PC-9 (cell line): ENCODE measurements around the gene APBB3. TPM values are rescaled to one million over a fixed set of nuclear protein-coding genes. Genes with fewer than 3 reads are reported as not detected.

Experiments
- BruUV-seq: library from RNA; stranded (reverse); fragments of 400-500 nt; replicated peaks from 2 replicates; lab custom pipeline; 2021; lab: Mats Ljungman, UMichigan
- CTCF ChIA-PET: fragments of 300-600 bp; sonication (Branson Sonifier 250); formaldehyde crosslinking; loops from one replicate; lab custom pipeline; 2022; ENCODE audit warnings: antibody characterized with exemption; lab: Charles Lee
- POLR2A ChIA-PET: fragments of 300-600 bp; sonication (Branson Sonifier 250); formaldehyde crosslinking; loops from one replicate; lab custom pipeline; 2022; ENCODE audit warnings: antibody characterized with exemption; ENCODE audit not compliant: unreplicated experiment; lab: Charles Lee
- DNase-seq, 2 experiments: peaks; one replicate each; pipeline versions ENCODE4 v3.0.0 to v3.0.0-alpha.2; 2015 to 2022; ENCODE audit warnings: mixed read lengths in 1 of 2
- H2AFZ ChIP-seq: fragments of 200-600 bp; sonication (generic); 2 replicates; pipeline ENCODE4 v1.8.1; 2017; ENCODE audit warnings: antibody characterized with exemption
- H3F3A ChIP-seq: fragments of 200-600 bp; sonication (generic); 2 replicates; pipeline ENCODE4 v1.8.1; 2017; ENCODE audit warnings: antibody characterized with exemption, mild to moderate bottlenecking, low read depth; ENCODE audit not compliant: insufficient read depth
- H3K27ac ChIP-seq: fragments of 200-600 bp; sonication (generic); 2 replicates; pipeline ENCODE4 v1.6.1; 2016; ENCODE audit warnings: mixed run types
- H3K27me3 ChIP-seq: fragments of 200-600 bp; sonication (generic); 2 replicates; pipeline ENCODE4 v1.6.1; 2016; ENCODE audit warnings: low read depth, mixed run types; ENCODE audit not compliant: insufficient read depth
- H3K36me3 ChIP-seq: fragments of 200-600 bp; sonication (generic); 2 replicates; pipeline ENCODE4 v1.6.1; 2016; ENCODE audit warnings: low read depth, mixed run types
- H3K4me1 ChIP-seq: fragments of 200-600 bp; sonication (generic); replicated peaks from 2 replicates; pipeline ENCODE4 v1.6.1; 2016; ENCODE audit warnings: mixed run types; ENCODE audit not compliant: insufficient read depth
- H3K4me2 ChIP-seq: fragments of 200-600 bp; sonication (generic); 2 replicates; pipeline ENCODE4 v1.6.1; 2017; ENCODE audit warnings: mixed run types
- H3K4me3 ChIP-seq: fragments of 200-600 bp; sonication (generic); 2 replicates; pipeline ENCODE4 v1.6.1; 2016; ENCODE audit warnings: mixed run types
- H3K79me2 ChIP-seq: fragments of 200-600 bp; sonication (generic); 2 replicates; pipeline ENCODE4 v1.6.1; 2017; ENCODE audit warnings: low read depth, mixed run types
- H3K9me2 ChIP-seq: fragments of 200-600 bp; sonication (generic); 2 replicates; pipeline ENCODE4 v1.8.1; 2017; ENCODE audit warnings: mild to moderate bottlenecking; ENCODE audit not compliant: insufficient read depth
- H3K9me3 ChIP-seq: fragments of 200-600 bp; sonication (generic); 2 replicates; pipeline ENCODE4 v1.8.1; 2016; ENCODE audit warnings: low read depth; ENCODE audit not compliant: insufficient read depth
- H4K20me1 ChIP-seq: fragments of 200-600 bp; sonication (generic); 2 replicates; pipeline ENCODE4 v1.8.1; 2017; ENCODE audit not compliant: insufficient read depth
- EZH2 ChIP-seq: fragments of 200-600 bp; sonication (generic); IDR thresholded peaks from 2 replicates; pipeline ENCODE4 v1.8.0; 2017; ENCODE audit warnings: antibody characterized with exemption, low read depth
- intact Hi-C: fragments of 100-400 bp; cut with micrococcal nuclease; formaldehyde crosslinking; loops from one replicate; pipeline ENCODE4 v1.10.0; 2022; ENCODE audit not compliant: unreplicated experiment
- total RNA-seq: library from RNA; stranded (reverse); gene quantifications from 2 replicates; pipeline ENCODE4 v1.2.3, GENCODE V29; 2021
- TF ChIP-seq, protein P1 (sequence below): fragments of 200-600 bp; sonication (generic); conservative IDR thresholded peaks from 2 replicates; pipeline ENCODE4 v1.6.1; 2017; ENCODE audit warnings: mixed run types, antibody characterized with exemption, mild to moderate bottlenecking, moderate library complexity

Gene APBB3
- total RNA-seq, 1 experiment from 2014 or later = 26.0 TPM

DNA sequence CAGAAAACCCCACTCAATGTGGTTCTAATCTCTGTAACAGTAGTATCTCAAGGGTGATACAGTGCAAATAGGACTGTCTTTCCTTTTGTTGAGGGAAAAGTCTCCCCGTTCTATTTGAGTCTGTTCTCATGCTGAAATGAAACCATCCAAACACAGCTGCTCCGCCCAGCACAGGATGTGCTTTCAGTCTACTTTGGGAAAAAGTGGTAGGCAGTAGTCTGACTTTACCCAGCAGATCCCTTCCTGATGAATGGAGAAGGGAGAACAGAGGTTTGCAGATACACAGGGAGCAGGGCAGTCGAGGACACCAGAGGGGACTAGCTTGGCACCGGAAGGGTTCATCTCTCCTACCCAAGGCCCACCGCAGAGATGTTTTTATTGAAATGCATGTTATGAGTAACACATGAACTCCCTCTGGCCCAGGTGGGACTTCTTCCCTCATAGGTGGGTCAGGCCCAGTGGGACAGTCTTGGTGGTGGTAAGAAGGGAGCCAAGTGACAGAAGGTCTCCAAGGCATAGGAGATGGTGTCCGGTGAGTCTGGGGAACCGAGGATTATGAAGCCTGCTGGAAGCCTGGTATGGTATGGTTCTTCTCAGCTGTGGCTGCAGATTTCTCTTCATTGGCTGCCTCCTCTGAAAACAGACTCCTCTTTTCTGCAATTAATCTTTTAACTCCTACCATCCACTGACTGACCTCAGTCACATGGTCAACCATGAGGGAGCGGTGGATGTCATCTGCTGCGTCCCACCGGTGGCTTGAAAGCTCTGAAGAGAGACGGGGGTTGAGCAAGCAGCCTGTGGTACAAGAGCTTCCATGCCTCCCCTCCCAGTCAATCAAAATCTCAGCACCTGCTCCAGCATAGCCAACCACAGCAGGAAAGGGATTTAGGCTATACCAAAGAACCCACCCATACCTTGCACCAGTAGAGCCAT, 14.0 kb downstream of the APBB3 start:
- no TSS peak for BruUV-seq
- no peak for DNase-seq
- Histone ChIP-seq H3K4me3 (no peak overlapping the region), H3K27me3 (no peaks in the 10 kb centered on the region), H3K9me3 (no peaks in the 10 kb centered on the region), H3K79me2 (peaks cover 12% of the 10 kb centered on the region), H2AFZ (no peak overlapping the region), H4K20me1 (peaks cover 4% of the 10 kb centered on the region; the same call in 1 of the 2 replicates), H3K4me2 (no peak overlapping the region), H3K36me3 (no peaks in the 10 kb centered on the region), H3K4me1 (0 out of 2 replicates have a peak, but pooled peaks cover under 1% of the 10 kb centered on the region), H3K9me2 (no peaks in the 10 kb centered on the region), H3K27ac (no peak overlapping the region), H3F3A (peaks cover 33% of the 10 kb centered on the region; the same call in 1 of the 2 replicates)
- intact Hi-C loops = no loop called here
- TF ChIP-seq, protein P1, sequence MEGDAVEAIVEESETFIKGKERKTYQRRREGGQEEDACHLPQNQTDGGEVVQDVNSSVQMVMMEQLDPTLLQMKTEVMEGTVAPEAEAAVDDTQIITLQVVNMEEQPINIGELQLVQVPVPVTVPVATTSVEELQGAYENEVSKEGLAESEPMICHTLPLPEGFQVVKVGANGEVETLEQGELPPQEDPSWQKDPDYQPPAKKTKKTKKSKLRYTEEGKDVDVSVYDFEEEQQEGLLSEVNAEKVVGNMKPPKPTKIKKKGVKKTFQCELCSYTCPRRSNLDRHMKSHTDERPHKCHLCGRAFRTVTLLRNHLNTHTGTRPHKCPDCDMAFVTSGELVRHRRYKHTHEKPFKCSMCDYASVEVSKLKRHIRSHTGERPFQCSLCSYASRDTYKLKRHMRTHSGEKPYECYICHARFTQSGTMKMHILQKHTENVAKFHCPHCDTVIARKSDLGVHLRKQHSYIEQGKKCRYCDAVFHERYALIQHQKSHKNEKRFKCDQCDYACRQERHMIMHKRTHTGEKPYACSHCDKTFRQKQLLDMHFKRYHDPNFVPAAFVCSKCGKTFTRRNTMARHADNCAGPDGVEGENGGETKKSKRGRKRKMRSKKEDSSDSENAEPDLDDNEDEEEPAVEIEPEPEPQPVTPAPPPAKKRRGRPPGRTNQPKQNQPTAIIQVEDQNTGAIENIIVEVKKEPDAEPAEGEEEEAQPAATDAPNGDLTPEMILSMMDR = no peak
- no peak for TF ChIP-seq EZH2
- ChIA-PET POLR2A (interaction anchor here (0.7 kb wide), 1 partner anchor 97 kb away, joined by 3 read pairs; the partner anchor contains the start of gene IK), CTCF (no interaction called here)

GRCh38 chr5:140549237-140550144, 14.9 kb downstream of the APBB3 start:
- no peaks in the 10 kb centered on the region for H3K4me1 ChIP-seq
- peak; percentile 31 to 61 for DNase-seq
- TF ChIP-seq, protein P1 = no peak
- no peak for TF ChIP-seq EZH2
- no TSS peak for BruUV-seq
- POLR2A ChIA-PET = interaction anchor here (0.7 kb wide), 1 partner anchor 98 kb away, joined by 3 read pairs; the partner anchor contains the start of gene IK
- H3K4me2 ChIP-seq = no peak overlapping the region
- CTCF ChIA-PET = no interaction called here
- H2AFZ ChIP-seq = no peak overlapping the region
- H3K4me3 ChIP-seq = no peak overlapping the region
- H3K9me3 ChIP-seq = no peaks in the 10 kb centered on the region
- peaks cover 6% of the 10 kb centered on the region; the same call in 1 of the 2 replicates for H3K36me3 ChIP-seq
- no peaks in the 10 kb centered on the region for H3K9me2 ChIP-seq
- intact Hi-C loops = no loop called here
- H3K27ac ChIP-seq = peak overlapping the region; percentile 38; the same call in 1 of the 2 replicates
- H3K27me3 ChIP-seq = no peaks in the 10 kb centered on the region
- peaks cover 4% of the 10 kb centered on the region; the same call in 1 of the 2 replicates for H4K20me1 ChIP-seq
- H3K79me2 ChIP-seq = 0 out of 2 replicates have a peak, but pooled peaks cover 5% of the 10 kb centered on the region
- peaks cover 33% of the 10 kb centered on the region; the same call in 1 of the 2 replicates for H3F3A ChIP-seq

DNA sequence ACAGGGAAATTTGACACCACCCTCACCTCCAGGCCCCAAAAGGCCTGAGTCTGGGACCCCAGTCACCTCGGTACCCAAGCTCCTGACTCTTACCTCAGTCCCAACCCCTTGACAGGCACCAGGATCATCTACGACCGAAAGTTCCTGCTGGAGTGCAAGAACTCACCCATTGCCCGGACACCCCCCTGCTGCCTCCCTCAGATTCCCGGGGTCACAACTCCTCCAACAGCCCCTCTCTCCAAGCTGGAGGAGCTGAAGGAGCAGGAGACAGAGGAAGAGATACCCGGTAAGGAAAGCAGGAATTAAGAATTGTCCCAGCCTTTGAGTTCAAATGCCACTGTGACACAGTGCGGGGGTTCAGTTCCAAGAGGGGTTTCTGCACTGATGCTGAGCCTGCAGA, 15.6 kb downstream of the APBB3 start:
- intact Hi-C loops = no loop called here
- Histone ChIP-seq H3F3A (peaks cover 33% of the 10 kb centered on the region; the same call in 1 of the 2 replicates), H2AFZ (no peak overlapping the region), H3K4me2 (no peak overlapping the region), H3K4me1 (no peaks in the 10 kb centered on the region), H3K4me3 (no peak overlapping the region), H3K27me3 (no peaks in the 10 kb centered on the region), H4K20me1 (peaks cover 4% of the 10 kb centered on the region; the same call in 1 of the 2 replicates), H3K27ac (peak overlapping the region; percentile 38; the same call in 1 of the 2 replicates), H3K36me3 (peaks cover 7% of the 10 kb centered on the region; the same call in 1 of the 2 replicates), H3K9me2 (no peaks in the 10 kb centered on the region), H3K9me3 (no peaks in the 10 kb centered on the region), H3K79me2 (no peaks in the 10 kb centered on the region)
- CTCF ChIA-PET = no interaction called here
- no TSS peak for BruUV-seq
- POLR2A ChIA-PET = no interaction called here
- TF ChIP-seq EZH2 = no peak
- TF ChIP-seq, protein P1 = no peak
- DNase-seq = no peak
